GM12864 (cell line): Measurements from ENCODE around the gene UBAC2.
A peak's percentile ranks its signal among the peaks of the same experiment; 100 is the strongest.

Source experiments
- DNase-seq: peaks from one replicate; pipeline ENCODE4 v3.0.0-alpha.2; 2011; ENCODE audit warnings: low read depth
- H3K4me3 ChIP-seq: 2 replicates; pipeline ENCODE4 v1.5.1; 2011; ENCODE audit warnings: mild to moderate bottlenecking, low read depth, low read length, control low read depth
- CTCF ChIP-seq: IDR thresholded peaks from 2 replicates; pipeline ENCODE4 v1.5.1; 2011; ENCODE audit warnings: low read depth, mild to moderate bottlenecking, moderate library complexity, low read length, control low read depth, inconsistent platforms; ENCODE audit errors: missing control alignments

The UBAC2 gene

DNA sequence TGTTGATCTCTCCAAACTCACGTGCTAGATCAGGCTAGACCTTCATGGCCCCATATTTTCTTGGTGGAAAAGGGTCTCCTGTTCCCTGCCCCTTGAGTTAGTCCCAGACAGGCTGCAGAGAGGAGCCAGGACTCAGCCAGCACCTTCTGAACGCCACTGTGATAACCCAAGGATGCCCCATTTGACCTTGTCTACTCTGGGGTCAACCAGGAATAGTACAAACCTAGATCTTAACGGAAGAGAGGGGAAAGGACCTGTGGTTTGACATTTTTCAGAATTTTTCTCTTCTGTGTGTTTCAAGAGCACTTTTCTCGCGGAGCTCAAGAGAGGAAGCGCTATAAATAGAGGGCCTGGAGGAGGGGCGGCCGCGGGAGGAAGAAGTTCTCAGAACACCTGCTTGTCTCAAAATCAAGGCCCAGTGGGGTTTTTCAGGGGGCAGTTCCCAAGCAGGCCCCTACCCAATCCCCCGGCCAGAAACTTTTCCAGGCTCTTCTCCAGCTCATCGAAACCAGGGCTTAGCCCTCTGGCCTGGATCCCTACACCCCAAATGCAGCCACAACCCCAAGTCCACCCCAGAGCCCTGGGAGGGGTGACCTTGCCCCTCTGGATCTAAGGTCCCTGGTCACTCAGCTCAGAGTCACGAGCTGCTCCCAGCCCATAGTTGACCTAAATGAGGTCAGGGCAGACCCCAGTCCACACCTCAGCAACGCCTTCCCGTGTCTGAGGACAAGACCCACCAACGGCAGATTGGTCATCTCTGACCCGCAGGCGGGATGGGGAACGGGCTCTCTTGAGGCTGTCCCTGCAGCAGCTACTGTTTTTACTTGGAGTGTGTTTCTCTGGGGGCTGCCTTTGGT lies 225.1 kb downstream of the UBAC2 start:
- peak overlapping the region; percentile 9; the same call in 1 of the 2 replicates for H3K4me3 ChIP-seq
- TF ChIP-seq CTCF, result no peak
- DNase-seq, result peak; percentile 87

DNA sequence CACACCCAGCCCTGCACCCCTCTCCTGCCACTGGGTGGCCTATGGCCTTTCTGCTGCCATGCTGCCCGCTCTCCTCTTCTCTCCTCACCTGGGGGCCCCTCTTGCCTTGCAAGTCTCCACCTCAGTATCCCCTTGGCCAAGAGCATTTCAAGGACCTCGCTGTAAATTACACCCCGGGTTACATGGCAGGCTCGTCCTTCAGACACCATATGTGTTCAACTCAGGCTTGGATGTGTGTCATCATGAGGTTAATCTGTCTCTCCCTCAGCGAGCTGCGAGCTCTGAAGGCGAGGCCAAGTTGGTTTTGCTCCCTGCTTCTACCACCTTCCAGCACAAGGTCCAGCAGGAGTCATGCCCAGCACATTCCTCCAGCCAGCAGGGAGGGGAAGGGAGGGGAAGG lies 225.8 kb downstream of the UBAC2 start:
- no peak for TF ChIP-seq CTCF
- H3K4me3 ChIP-seq, result no peak overlapping the region
- DNase-seq, result no peak

DNA sequence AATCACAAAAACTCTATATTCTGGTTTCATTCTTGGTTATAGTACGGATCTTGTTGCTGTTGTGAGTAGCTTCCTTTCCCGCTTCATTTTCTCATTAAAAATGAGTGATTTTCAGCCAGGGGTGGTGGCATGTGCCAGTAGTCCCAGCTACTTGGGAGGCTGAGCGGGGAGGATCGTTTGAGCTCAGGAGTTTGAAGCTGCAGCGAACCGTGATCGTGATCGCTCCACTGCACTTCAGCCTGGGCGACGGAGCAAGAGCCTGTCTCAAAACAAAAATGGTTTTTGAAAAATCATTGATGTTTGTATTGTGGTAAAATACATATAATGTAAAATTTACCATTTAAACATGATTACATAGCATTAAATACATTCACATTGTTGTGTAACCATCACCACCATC lies 229.0 kb downstream of the UBAC2 start:
- no peak for TF ChIP-seq CTCF
- H3K4me3 ChIP-seq, result no peak overlapping the region
- DNase-seq, result no peak

- no peak for DNase-seq
- TF ChIP-seq CTCF, result no peak
- peak overlapping the region; percentile 18; the same call in 1 of the 2 replicates for H3K4me3 ChIP-seq
Observed at GRCh38 chr13:99431927-99432608, 231.4 kb downstream of the UBAC2 start.

GRCh38 chr13:99432609-99433542 lies 232.2 kb downstream of the UBAC2 start:
- no peak for TF ChIP-seq CTCF
- peak overlapping the region; percentile 45; the same call in 1 of the 2 replicates for H3K4me3 ChIP-seq
- peak; percentile 92 for DNase-seq

GRCh38 chr13:99433543-99434075 lies 233.0 kb downstream of the UBAC2 start:
- DNase-seq, result no peak
- peak overlapping the region; percentile 45 for H3K4me3 ChIP-seq
- no peak for TF ChIP-seq CTCF
